Measurements from ENCODE around the gene LNPEP. TPM values are rescaled to one million over a fixed set of nuclear protein-coding genes. Genes with fewer than 3 reads are reported as not detected.

LNPEP gene
- 16.9 TPM for polyA plus RNA-seq (2013)

DNA sequence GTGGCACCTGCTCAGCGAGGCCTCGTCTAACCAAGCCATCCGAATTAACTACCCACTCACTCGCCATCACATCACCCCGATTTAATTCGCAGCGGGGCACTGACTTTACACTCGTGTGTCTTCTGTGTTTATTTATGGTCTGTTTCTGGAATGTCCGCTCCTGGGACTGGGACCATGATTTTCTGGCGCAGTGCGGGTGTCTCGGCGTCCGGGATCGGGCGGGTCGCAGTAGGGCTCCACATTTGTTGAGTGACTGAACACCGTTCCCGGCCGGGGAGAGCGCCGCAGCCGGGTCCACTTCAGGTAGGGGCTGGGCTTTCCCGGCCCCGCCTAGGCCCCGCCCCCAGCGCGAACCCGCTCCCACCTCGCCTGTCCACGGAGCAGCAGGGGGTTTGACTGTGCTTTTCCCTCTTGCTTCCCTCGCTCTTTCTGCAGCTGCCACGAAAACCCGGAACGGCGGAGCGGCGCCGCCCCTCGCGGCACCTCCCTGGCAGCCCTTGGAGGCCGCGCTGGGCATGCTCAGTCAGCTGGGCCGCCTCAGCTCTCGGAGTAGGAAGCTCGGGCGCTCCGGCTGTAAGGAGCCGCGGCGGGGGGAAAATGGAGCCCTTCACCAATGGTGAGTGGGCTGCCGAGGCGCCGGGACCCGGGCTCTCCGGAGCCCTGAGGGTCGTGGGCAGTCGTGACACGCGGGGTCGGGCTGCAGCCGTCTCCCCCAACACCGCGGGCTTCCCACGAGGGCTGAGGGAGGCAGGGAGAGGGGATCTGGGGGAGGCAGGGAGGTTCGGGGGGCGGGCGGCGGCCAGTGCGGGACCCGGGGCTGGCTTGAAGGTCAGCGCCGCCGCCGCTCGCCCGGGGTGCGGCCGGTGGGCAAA, at the start of gene LNPEP:
TSS of gene LNPEP (plus strand) at position 522 of the 872 bp plus-strand sequence. CDS start at position 598, 76 bp downstream.
- peaks cover 30 to 60% (median 45%) of the 10 kb centered on the region in 4 experiments for H3K4me1 ChIP-seq (ENCODE audit: control extremely low read depth in 1 of 4, control insufficient read depth in 4 of 4, insufficient read depth in 4 of 4, low read length in 3 of 4)

GRCh38 chr5:96893342-96893741, 42.5 kb upstream of the LNPEP start:
- CTCF ChIA-PET = interaction anchor here (0.9 to 1.7 kb wide), 2 partner anchors 20 to 24 kb away, joined by 3 to 8 read pairs; no protein-coding TSS in a partner anchor
- DNase-seq = no peak
- H3K27ac ChIP-seq (ENCODE audit: insufficient read depth in 1 of 2, low read depth in 1 of 2, low read length in 2 of 2, poor library complexity in 1 of 2, severe bottlenecking in 2 of 2) = no peak overlapping the region
- peaks cover 19 to 64% (median 30%) of the 10 kb centered on the region in 4 experiments for H3K36me3 ChIP-seq (ENCODE audit: control insufficient read depth in 4 of 4, insufficient read depth in 4 of 4, low read length in 3 of 4)
- POLR2A ChIA-PET = no interaction called here
- H3K27me3 ChIP-seq (replicated peaks in 2 of 5; ENCODE audit: control insufficient read depth in 4 of 5, insufficient read depth in 5 of 5, low read length in 4 of 5) = no peaks in the 10 kb centered on the region
- peaks cover 3 to 17% (median 7%) of the 10 kb centered on the region in 4 experiments for H3K4me1 ChIP-seq (ENCODE audit: control extremely low read depth in 1 of 4, control insufficient read depth in 4 of 4, insufficient read depth in 4 of 4, low read length in 3 of 4)
- 100% methylated on average over 4 of the region's 4 CpGs for WGBS (ENCODE audit: insufficient coverage)
- H3K4me3 ChIP-seq (ENCODE audit: control insufficient read depth in 1 of 7, extremely low read depth in 1 of 7, insufficient read depth in 4 of 7, low read depth in 2 of 7, low read length in 6 of 7) = no peak overlapping the region
- no peaks in the 10 kb centered on the region for H3K9me3 ChIP-seq (ENCODE audit: control extremely low read depth in 1 of 5, control insufficient read depth in 4 of 5, insufficient read depth in 2 of 5, low read depth in 1 of 5, low read length in 4 of 5)

More for the DNA sequence above, at the start of gene LNPEP:
- H3K4me3 ChIP-seq (ENCODE audit: control insufficient read depth in 1 of 7, extremely low read depth in 1 of 7, insufficient read depth in 4 of 7, low read depth in 2 of 7, low read length in 6 of 7) = peak within 1 kb of the TSS; percentile 81 to 99 (median 93)
- WGBS (ENCODE audit: insufficient coverage) = 0% methylated on average over 62 of the region's 79 CpGs
- CTCF ChIA-PET = interaction anchor here (0.9 to 2.4 kb wide), 8 partner anchors 9 to 130 kb away, joined by 3 to 9 read pairs (median 4); partner anchors contain the start of gene ERAP2
- H3K27me3 ChIP-seq (replicated peaks in 2 of 5; ENCODE audit: control insufficient read depth in 4 of 5, insufficient read depth in 5 of 5, low read length in 4 of 5) = no peaks in the 10 kb centered on the region
- H3K27ac ChIP-seq (ENCODE audit: insufficient read depth in 1 of 2, low read depth in 1 of 2, low read length in 2 of 2, poor library complexity in 1 of 2, severe bottlenecking in 2 of 2) = peak within 1 kb of the TSS; percentile 85 to 92
- peak; percentile 97 to 99 (median 98) for DNase-seq
- POLR2A ChIA-PET = interaction anchor here (0.9 to 1.5 kb wide), 3 partner anchors 36 to 128 kb away, joined by 3 to 10 read pairs (median 4); partner anchors contain the start of genes ERAP1 and ERAP2
- H3K9me3 ChIP-seq (ENCODE audit: control extremely low read depth in 1 of 5, control insufficient read depth in 4 of 5, insufficient read depth in 2 of 5, low read depth in 1 of 5, low read length in 4 of 5) = no peaks in the 10 kb centered on the region
- peaks cover 0 to 4% (median 0%) of the 10 kb centered on the region in 4 experiments for H3K36me3 ChIP-seq (ENCODE audit: control insufficient read depth in 4 of 4, insufficient read depth in 4 of 4, low read length in 3 of 4)

DNA sequence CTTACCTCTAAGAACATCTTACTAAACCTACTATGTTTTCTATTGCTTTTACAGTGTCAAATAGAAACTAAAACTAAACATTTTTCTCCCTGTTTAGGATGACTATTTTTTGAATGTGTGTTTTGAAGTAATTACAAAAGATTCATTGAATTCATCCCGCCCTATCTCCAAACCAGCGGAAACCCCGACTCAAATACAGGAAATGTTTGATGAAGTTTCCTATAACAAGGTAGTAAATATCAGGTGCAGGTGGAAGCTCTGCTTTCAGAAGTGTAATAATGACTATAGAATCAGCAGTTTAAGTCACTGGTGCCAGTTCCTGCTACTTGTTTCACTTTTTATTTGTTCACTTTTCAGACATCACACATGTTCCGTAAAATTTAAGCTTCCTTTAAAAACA, 39.6 kb upstream of the LNPEP start:
- no CpG with 5 or more reads among the region's 4 CpGs for WGBS (ENCODE audit: insufficient coverage)
- no peaks in the 10 kb centered on the region for H3K27me3 ChIP-seq (replicated peaks in 2 of 5; ENCODE audit: control insufficient read depth in 4 of 5, insufficient read depth in 5 of 5, low read length in 4 of 5)
- ChIA-PET CTCF (interaction anchor here (0.9 to 1.6 kb wide), 4 partner anchors 13 to 128 kb away, joined by 3 to 5 read pairs (median 4); partner anchors contain the start of gene ERAP2), POLR2A (interaction anchor here (0.6 to 1.2 kb wide), 4 partner anchors 8 to 89 kb away, joined by 3 read pairs; partner anchors contain the start of gene ERAP1)
- H3K27ac ChIP-seq (ENCODE audit: insufficient read depth in 1 of 2, low read depth in 1 of 2, low read length in 2 of 2, poor library complexity in 1 of 2, severe bottlenecking in 2 of 2) = peak overlapping the region; percentile 74 to 88
- DNase-seq = peak in 2 of 3 donors; percentile 53 to 72
- H3K4me3 ChIP-seq (ENCODE audit: control insufficient read depth in 1 of 7, extremely low read depth in 1 of 7, insufficient read depth in 4 of 7, low read depth in 2 of 7, low read length in 6 of 7) = peak overlapping the region in 5 of 7 experiments; percentile 35 to 75 (median 62)
- H3K4me1 ChIP-seq (ENCODE audit: control extremely low read depth in 1 of 4, control insufficient read depth in 4 of 4, insufficient read depth in 4 of 4, low read length in 3 of 4) = peaks cover 3 to 17% (median 7%) of the 10 kb centered on the region in 4 experiments
- H3K36me3 ChIP-seq (ENCODE audit: control insufficient read depth in 4 of 4, insufficient read depth in 4 of 4, low read length in 3 of 4) = peaks cover 21 to 57% (median 35%) of the 10 kb centered on the region in 4 experiments
- no peaks in the 10 kb centered on the region for H3K9me3 ChIP-seq (ENCODE audit: control extremely low read depth in 1 of 5, control insufficient read depth in 4 of 5, insufficient read depth in 2 of 5, low read depth in 1 of 5, low read length in 4 of 5)

- Histone ChIP-seq H3K4me1 (ENCODE audit: control extremely low read depth in 1 of 4, control insufficient read depth in 4 of 4, insufficient read depth in 4 of 4, low read length in 3 of 4) (peaks cover 3 to 17% (median 7%) of the 10 kb centered on the region in 4 experiments), H3K27me3 (replicated peaks in 2 of 5; ENCODE audit: control insufficient read depth in 4 of 5, insufficient read depth in 5 of 5, low read length in 4 of 5) (no peaks in the 10 kb centered on the region), H3K27ac (ENCODE audit: insufficient read depth in 1 of 2, low read depth in 1 of 2, low read length in 2 of 2, poor library complexity in 1 of 2, severe bottlenecking in 2 of 2) (peak overlapping the region; percentile 74 to 88), H3K9me3 (ENCODE audit: control extremely low read depth in 1 of 5, control insufficient read depth in 4 of 5, insufficient read depth in 2 of 5, low read depth in 1 of 5, low read length in 4 of 5) (no peaks in the 10 kb centered on the region), H3K4me3 (ENCODE audit: control insufficient read depth in 1 of 7, extremely low read depth in 1 of 7, insufficient read depth in 4 of 7, low read depth in 2 of 7, low read length in 6 of 7) (peak overlapping the region in 5 of 7 experiments; percentile 35 to 75 (median 62)), H3K36me3 (ENCODE audit: control insufficient read depth in 4 of 4, insufficient read depth in 4 of 4, low read length in 3 of 4) (peaks cover 18 to 58% (median 38%) of the 10 kb centered on the region in 4 experiments)
- CTCF ChIA-PET = interaction anchor here (0.8 to 1.6 kb wide), 6 partner anchors 12 to 129 kb away, joined by 3 to 5 read pairs (median 3); partner anchors contain the start of gene ERAP2
- POLR2A ChIA-PET = interaction anchor here (0.7 to 1.2 kb wide), 3 partner anchors 7 to 89 kb away, joined by 3 read pairs; partner anchors contain the start of gene ERAP1
- 0% methylated on average over 2 of the region's 3 CpGs for WGBS (ENCODE audit: insufficient coverage)
- peak; percentile 62 to 90 (median 88) for DNase-seq
Measured at GRCh38 chr5:96896806-96897205, 39.1 kb upstream of the LNPEP start.

- no peak for DNase-seq
- no peaks in the 10 kb centered on the region for H3K27me3 ChIP-seq (replicated peaks in 2 of 5; ENCODE audit: control insufficient read depth in 4 of 5, insufficient read depth in 5 of 5, low read length in 4 of 5)
- CTCF ChIA-PET = interaction anchor here (1.2 to 1.6 kb wide), 5 partner anchors 9 to 26 kb away, joined by 3 to 5 read pairs (median 4); no protein-coding TSS in a partner anchor
- no peak overlapping the region for H3K4me3 ChIP-seq (ENCODE audit: control insufficient read depth in 1 of 7, extremely low read depth in 1 of 7, insufficient read depth in 4 of 7, low read depth in 2 of 7, low read length in 6 of 7)
- H3K27ac ChIP-seq (ENCODE audit: insufficient read depth in 1 of 2, low read depth in 1 of 2, low read length in 2 of 2, poor library complexity in 1 of 2, severe bottlenecking in 2 of 2) = no peak overlapping the region
- WGBS (ENCODE audit: insufficient coverage) = 98% methylated on average over 4 of the region's 6 CpGs
- POLR2A ChIA-PET = interaction anchor here (0.6 kb wide), 1 partner anchor 29 kb away, joined by 3 read pairs; no protein-coding TSS in a partner anchor
- peaks cover 3 to 8% (median 5%) of the 10 kb centered on the region in 4 experiments for H3K4me1 ChIP-seq (ENCODE audit: control extremely low read depth in 1 of 4, control insufficient read depth in 4 of 4, insufficient read depth in 4 of 4, low read length in 3 of 4)
- peaks cover 12 to 62% (median 43%) of the 10 kb centered on the region in 4 experiments for H3K36me3 ChIP-seq (ENCODE audit: control insufficient read depth in 4 of 4, insufficient read depth in 4 of 4, low read length in 3 of 4)
- no peaks in the 10 kb centered on the region for H3K9me3 ChIP-seq (ENCODE audit: control extremely low read depth in 1 of 5, control insufficient read depth in 4 of 5, insufficient read depth in 2 of 5, low read depth in 1 of 5, low read length in 4 of 5)
Measured at GRCh38 chr5:96901384-96901783, 34.5 kb upstream of the LNPEP start.

- H3K27me3 ChIP-seq (replicated peaks in 2 of 5; ENCODE audit: control insufficient read depth in 4 of 5, insufficient read depth in 5 of 5, low read length in 4 of 5) = no peaks in the 10 kb centered on the region
- peaks cover 12 to 63% (median 45%) of the 10 kb centered on the region in 4 experiments for H3K36me3 ChIP-seq (ENCODE audit: control insufficient read depth in 4 of 4, insufficient read depth in 4 of 4, low read length in 3 of 4)
- DNase-seq = no peak
- WGBS (ENCODE audit: insufficient coverage) = 100% methylated on average over 1 of the region's 1 CpG
- peaks cover 3 to 5% (median 4%) of the 10 kb centered on the region in 4 experiments for H3K4me1 ChIP-seq (ENCODE audit: control extremely low read depth in 1 of 4, control insufficient read depth in 4 of 4, insufficient read depth in 4 of 4, low read length in 3 of 4)
- ChIA-PET CTCF (interaction anchor here (1.2 to 1.6 kb wide), 5 partner anchors 9 to 25 kb away, joined by 3 to 5 read pairs (median 4); no protein-coding TSS in a partner anchor), POLR2A (no interaction called here)
- no peaks in the 10 kb centered on the region for H3K9me3 ChIP-seq (ENCODE audit: control extremely low read depth in 1 of 5, control insufficient read depth in 4 of 5, insufficient read depth in 2 of 5, low read depth in 1 of 5, low read length in 4 of 5)
- H3K4me3 ChIP-seq (ENCODE audit: control insufficient read depth in 1 of 7, extremely low read depth in 1 of 7, insufficient read depth in 4 of 7, low read depth in 2 of 7, low read length in 6 of 7) = no peak overlapping the region
- H3K27ac ChIP-seq (ENCODE audit: insufficient read depth in 1 of 2, low read depth in 1 of 2, low read length in 2 of 2, poor library complexity in 1 of 2, severe bottlenecking in 2 of 2) = no peak overlapping the region
Measured at GRCh38 chr5:96901841-96902240, 34.0 kb upstream of the LNPEP start.
